Measurements from ENCODE around the gene RPS15A.
"Not testable (repeated sequence)": the region's sequence is repeated elsewhere in the genome, so short reads cannot be mapped to it uniquely, and the experiment has no call there.

RPS15A gene

DNA sequence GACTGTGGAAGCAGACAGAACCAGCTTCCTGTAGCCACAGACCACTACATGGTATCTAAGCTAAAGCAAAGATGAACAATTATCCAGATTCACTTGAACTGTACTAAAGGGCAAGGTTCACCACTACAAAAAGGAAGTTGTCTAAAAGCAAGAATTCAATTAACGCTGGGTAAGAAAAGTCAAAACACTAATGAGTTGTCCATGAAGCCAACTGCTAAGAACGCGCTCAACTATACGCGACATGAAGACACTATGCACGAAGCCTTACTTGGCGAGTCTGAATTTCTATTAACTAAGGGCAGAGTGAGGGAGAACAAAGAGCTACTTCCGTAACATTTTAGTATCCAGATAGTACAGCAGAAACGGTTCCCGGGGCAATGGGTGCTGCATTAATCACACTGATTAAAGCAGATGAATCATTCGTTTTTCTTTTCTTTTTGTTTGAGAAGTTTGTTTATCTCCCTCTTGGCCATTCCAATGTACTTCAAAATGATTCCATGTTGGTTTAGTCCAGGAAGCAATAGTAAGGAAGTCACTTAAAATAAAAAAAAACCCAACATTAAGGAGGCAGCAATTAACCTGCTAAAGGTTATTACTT, 2.8 kb upstream of the RPS15A start:
- no peak for DNase-seq

DNA sequence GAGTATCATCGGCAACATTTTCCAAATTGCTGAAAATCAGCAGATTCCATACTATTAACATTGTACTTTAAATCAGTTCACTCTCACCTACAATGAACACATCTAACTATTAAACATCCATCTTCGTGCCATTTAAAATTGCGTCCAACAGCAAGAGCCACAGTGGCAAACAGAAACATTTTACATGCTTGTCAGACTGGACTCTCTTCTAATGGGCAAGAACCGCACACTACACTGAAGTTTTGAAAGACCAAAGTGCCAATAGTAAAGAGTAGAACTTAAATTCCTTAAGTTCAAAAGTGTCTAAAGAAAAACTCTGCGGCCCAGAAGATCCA, 652 bp downstream of the RPS15A start:
- no peak for DNase-seq

DNA sequence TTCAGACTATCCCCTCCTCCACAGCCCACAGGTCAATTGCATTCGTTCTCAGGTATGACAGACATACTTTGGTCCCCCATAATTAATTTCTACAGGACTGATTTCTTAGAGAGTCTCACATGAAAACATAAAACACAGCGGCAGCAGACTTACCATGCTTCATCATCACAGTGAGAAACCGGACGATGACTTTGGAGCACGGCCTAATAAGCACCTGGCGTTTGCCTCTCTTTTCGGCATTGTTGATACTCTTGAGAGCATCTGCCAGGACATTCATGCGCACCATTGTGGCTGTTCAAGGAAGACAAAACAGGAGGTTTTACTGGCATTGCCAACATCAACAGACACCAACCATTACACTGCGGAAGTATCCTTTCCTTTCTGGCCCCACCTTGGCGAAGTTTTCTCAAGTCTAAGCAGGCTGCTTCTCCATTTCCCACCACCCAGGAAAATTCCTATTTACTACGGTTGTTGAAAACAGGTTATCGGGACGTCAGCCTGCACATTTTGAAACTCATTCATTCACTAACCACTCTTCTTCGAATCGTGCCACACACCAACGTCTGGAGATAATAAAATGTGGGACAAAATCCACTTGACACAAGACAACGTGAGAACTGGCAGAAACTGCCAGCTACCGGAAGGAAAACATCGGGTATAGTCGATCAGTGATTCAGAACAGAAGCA, 1.2 kb downstream of the RPS15A start:
- no peak for DNase-seq

DNA sequence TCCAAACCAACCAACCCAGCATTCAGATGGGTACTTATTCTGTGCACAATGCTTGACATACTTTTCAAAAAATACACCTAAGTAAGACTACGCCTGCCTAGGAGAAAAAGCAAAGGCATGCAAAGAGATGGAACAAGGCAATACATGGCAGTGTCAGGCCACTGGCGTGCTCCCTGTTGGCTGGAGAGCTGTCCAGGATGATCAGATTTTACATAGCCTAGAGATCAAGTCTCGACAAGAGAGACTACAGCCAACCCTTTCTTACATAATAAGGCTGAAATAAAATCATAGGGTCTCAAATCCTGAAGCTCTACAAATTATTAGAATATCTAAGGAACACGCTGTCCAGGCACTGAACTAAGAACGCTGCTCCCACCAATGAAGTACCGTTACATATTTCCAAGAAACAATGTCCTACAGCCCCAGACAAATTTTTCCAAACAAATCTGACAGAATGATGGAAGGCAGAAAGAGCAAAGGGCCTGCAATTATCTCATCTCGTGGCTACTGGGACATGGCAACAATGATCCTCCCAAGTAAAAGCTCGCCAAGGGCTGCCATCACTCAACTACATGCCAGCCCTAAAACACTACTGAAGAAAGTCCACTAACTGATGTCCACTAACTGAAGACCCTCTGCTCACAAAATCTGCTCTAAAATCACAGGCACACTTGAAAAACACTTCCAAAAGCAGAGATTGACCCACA, 5.1 kb downstream of the RPS15A start:
- DNase-seq: no peak

DNA sequence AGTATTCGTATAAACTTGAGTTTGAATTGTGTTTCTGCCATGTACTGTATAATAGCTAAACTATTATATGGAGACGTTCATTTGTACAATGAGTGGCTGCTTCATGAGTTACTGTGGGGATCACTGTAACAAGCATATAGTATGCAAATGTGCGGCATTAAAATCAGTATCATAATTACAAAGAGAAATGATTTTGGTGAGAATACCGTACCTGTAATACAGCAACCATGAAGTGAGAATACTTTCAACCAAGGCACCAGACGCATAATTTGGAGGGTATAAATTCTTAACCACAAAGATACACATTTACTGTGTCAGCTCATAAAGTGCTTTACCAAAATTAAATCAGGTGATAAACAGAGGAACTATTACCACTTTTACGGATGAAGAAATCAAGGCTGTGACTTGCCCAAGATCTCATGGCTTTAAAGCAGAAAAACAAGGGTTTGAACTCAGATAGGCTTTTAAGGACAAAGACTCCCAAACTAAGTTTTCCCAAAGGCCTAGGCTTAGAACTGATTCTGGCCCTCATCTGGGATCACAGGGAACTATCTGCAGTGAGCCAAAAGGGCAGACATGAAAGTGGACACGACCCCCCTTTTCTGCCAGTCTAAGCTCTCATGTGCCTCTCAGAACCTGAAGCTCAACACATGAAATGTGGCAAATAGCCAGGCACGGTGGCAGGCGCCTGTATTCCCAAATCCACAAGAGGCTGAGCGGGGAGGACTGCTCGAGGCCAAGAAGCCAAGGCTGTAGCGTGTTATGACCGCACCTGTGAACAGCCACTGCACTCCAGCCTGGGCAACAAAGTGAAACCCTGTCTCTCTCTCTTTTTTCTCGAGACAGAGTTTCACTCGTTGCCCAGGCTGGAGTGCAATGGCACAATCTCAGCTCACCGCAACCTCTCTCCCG, 6.4 kb downstream of the RPS15A start:
- no peak for DNase-seq

DNA sequence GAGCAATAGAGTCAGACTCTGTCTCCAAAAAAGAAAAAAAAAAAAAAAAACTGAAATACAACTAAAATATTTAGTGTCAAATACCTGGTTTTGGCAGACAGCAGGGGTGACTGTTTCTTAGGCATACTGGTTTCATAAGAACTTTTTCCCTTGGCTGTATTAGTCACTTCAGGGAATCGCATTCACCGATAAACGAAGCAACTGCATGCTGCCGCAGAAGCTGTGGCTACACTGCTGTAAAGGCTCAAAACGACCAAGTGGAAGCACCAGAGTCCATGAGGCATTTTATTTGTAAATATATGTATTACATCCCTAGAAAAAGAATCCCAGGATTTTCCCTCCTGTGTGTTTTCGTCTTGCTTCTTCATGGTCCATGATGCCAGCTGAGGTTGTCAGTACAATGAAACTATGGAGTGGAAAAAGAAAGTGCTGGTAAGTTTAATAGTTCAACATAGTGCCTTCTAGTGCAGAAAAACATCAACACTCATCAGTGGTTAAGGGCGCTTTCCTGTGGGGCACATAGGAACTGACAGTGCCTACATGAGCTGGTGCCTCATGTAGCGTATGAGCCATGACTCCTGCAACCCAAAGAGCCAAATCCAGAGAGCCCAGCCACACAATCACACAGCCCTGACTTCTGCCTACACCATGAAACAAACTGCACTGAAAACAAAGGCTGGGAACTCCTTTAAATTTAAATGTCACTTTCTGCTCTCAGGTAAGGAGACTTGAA, 7.3 kb downstream of the RPS15A start:
- no peak for DNase-seq

DNA sequence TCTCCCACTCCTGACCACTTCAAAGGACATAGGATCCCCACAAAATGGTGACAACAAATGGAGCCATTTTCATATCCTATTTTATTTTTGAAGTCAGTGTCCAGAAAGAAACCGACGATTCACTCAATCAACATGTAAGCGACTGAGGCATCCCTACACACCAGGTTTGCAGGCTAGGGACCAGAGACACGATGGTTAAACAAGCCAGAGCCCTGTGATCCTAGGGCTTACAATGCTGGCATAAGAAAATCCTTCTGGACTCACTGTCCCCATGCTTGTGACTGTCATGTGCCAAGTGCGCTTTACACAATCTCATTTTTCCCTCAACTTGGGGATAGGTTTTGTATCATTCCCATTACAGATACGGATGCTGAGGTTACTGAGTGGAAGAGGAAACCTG, 8.9 kb downstream of the RPS15A start:
- DNase-seq: not testable (repeated sequence)

DNA sequence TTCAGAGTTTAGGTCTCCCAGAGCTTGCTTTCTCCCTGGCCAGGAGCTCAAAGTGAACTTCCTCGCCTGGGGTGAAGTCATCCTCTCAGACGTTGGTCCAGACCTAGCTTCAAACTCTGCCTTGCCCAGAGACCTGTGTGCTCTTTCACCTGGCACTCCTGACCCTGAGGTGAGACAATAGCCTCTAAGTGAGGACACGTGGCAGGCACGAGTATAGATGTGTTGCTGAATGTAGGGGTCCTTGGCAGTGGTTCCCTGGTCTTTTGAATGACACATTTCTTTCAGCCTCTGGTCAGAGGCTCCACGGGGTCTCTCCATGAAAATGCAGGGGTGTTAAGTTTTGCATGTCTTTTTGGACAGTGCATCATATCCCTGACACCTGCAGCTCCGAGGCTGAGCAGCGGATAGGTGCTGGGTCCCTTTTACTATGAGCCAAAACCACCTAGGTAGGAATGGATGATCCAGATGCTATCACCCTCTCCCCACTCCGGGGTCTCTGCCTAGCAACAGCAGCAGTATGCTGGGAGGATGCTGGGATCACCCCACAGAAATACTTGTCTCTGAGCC, 9.6 kb downstream of the RPS15A start:
- not testable (repeated sequence) for DNase-seq

DNA sequence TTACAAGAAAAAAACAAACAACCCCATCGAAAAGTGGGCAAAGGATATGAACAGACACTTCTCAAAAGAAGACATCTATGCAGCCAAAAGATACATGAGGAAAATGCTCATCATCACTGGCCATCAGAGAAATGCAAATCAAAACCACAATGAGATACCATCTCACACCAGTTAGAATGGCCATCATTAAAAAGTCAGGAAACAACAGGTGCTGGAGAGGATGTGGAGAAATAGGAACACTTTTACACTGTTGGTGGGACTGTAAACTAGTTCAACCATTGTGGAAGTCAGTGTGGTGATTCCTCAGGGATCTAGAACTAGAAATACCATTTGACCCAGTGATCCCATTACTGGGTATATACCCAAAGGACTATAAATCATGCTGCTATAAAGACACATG, 12.5 kb downstream of the RPS15A start:
- not testable (repeated sequence) for DNase-seq

DNA sequence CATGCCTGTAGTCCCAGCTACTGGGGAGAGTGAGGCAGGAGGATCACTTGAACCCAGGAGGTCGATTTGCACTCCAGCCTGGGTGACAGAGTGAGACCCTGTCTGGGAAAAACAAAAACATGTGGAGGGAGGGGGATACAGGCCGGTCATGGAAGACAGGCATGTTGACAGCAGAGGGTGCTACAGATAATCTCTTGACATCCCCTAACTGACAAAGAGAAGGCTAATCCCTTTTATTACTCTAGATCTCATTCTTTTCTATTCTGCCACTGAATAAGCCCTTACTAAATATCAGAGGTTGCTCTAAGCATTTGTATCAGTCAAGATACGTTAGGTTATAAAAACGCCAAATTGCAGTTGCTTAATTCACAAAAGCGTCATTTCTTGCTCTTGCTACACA, 13.8 kb downstream of the RPS15A start:
- not testable (repeated sequence) for DNase-seq

DNA sequence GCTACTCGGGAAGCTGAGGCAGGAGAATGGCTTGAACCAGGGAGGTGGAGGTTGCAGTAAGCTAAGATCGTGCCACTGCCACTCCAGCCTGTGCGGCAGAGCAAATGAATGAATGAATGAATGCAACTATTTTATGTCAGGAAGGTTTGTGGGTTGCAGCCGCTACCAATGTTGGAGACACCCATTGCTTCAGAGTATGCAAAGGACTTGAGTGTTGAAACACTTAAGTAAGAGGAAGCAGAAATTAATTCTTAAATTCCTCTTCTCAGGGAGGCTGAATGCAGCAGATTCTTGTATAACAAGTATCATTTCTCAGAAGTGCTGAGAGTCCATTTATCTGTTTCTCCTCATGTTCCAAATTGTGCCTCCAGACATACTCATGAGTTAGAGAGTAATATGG, 15.5 kb downstream of the RPS15A start:
- DNase-seq: not testable (repeated sequence)

DNA sequence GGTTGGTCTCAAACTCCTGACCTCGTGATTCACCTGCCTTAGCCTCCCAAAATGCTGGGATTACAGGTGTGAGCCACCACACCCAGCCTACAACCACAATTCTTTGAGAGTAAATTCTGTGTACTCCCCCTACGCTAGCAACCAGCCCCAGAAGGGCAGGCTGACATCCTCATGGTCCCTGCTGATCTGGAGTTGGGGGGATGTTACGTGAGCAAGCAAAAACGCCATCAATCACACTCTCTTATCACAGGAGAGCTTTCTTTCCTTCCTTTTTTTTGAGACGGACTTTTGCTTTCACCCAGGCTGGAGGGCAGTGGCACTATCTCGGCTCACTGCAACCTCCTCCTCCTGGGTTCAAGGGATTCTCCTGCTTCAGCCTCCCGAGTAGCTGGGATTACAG, 18.0 kb downstream of the RPS15A start:
- DNase-seq: not testable (repeated sequence)

DNA sequence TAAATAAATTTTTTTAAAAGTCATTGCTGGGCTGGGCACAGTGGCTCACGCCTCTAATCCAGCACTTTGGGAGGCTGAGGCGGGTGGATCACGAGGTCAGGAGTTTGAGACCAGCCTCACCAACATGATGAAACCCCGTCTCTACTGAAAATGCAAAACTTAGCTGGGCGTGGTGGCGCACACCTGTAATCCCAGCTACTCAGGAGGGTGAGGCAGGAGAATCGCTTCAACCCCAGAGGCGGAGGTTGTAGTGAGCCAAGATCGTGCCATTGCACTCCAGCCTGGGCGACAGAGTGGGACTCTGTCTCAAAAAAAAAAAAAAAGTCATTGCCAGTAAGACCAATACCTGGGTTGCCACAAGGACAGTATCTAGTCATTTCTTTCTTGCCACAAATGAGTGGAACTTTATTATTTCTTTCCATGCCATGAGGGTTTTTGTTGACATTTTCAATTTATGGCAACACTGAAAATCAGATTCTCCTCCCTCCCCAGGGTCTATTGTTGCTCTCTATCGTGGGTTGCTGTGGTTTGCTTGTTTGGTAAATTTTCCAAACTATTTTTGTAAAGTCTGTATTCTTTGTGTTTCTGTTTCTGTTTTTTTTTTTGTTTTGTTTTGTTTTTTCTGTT, 19.7 kb downstream of the RPS15A start:
- not testable (repeated sequence) for DNase-seq

DNA sequence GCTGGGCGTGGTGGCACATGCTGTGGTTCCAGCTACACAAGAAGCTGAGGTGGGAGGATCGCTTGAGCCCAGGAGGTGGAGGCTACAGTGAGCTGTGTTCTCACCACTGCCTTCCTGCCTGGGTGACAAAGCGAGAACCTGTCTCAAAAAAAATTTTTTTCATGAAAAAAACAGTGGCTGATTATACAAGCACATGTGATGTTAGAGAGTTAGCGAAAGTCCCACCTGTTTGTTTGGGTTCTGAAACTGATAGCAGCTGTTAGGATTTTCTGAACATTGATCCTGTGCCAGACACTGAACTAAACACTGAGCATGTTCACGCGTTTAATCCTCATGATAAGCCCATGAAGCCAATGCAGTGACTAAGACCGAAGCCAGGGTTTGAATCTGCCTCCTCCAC, 22.9 kb downstream of the RPS15A start:
- not testable (repeated sequence) for DNase-seq

DNA sequence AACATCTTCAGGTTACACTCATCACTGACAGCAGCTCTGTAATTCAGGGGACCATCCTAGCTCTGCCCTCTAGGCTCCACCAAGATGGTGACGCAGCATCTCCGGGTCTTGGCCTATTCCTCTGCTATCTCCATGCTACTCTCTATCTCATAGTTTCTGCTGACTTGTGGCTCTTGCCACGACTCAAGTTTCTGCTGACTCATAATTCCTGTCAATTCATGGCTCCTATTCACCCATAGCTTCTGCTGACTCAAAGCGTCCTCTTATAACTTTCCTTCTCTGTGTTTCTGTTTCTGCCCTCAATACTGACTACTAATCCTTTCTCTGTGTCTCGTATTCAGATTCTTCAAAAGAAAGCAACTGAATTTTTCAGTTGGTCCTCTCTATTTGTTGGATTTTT, 27.4 kb downstream of the RPS15A start:
- DNase-seq: not testable (repeated sequence)

DNA sequence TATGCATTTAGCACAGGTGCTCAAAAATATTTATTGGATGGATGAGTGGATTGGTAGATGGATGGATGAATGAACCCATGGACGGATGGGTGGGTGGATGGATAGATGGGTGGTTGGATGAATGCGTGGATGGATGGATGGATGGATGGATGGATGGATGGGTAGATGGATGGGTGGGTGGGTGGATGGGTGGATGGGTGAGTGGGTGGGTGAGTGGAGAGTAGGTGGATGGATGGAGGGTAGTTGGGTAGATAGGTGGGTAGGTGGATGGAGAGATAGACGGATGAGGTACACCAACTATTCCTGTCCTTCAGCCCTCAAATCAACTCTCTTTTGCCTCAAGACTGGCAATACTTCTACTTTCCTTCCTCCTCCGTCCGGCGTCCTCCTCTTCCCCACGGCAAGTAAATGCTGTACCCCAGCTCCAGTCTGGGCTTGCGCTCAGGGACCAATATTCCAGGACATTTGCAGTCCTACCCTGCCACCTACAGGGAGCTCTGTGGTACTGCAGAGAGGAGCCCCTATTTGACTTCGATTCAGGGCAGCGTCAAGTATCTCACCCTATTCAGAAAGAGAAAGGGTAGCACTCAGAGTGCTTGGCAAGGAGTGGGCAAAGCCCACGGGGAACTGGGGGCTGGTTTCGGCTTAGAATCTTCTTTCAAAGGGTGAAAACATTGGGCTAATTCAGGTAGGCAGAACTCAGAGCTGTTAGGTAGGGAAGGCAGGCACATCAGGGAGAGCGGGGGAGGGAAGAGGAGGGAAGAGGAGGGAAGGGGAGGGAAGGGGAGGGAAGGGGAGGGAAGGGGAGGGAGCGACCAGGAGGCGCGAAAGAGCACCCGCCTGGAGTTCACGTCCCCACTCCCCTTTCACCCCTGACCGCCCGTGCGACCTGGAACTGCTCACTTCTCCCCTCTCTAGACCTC, 30.3 kb downstream of the RPS15A start:
- not testable (repeated sequence) for DNase-seq

DNA sequence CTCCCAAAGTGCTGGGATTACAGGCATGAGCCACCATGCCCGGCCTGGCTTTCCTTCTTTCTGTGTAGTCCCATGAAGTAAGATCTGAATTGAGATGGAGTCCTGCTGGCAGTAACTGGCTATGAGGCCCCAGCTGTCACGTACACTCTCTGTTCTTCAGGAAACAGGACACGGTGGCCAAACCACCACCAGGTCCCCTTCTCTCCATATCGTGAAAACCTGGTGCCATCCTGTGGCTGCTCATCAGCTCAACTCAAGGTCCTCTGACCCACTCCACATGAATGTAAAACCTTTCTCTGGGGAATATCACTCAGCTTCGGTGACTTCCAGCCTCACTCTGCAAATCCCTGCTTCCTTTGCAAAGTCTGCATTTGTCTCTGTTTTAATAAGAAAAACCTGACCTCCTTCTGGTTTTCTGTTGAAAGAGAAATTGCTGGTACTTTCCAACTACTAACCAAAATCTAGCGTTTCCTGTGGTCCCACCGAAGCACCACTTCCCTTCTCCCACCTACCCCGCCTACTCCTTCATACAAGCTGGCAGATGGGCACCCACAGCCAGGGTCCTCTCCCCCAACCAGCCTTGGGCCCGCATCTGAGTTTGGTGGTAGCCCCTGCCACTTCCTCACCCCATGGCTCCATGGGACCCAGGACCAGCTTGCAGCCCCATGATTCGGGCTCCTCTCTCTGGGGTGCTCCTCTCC, 32.0 kb downstream of the RPS15A start:
- DNase-seq: not testable (repeated sequence)

DNA sequence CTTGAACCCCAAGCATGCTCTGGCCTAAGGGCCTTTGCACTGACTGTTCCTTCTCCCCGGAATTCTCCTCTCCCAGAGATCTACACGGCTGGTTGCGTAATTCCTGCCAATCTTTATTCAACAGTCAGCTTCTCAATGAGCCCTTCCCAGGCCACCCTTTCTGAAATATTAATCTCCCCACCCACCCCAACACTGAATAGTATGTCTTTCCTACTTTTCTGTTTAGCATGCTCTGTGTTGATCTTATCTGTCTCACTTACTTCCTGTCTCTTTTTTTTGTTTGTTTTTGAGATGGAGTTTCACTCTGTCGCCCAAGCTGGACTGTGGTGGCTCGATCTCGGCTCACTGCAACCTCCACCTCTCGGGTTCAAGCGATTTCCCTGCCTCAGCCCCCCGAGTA, 33.5 kb downstream of the RPS15A start:
- not testable (repeated sequence) for DNase-seq

DNA sequence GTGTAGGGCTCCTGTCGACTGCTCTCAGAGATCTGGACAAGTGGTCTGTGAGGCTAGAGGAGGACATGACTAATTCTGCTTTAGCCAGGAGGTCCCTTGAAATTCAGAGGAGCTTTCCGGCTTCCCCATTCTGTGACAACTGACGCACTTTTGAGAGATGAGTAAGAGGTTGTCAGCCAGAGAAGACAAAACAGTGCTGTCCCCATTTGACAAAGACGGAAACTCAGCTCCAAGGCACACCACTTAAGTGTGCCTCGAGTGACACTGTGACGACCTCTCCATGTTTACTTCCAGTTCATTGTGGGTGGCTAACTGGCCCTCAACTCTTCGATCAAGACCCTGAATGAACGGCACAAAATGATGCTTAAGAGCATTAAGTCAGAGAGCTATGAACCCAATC, 47.3 kb downstream of the RPS15A start:
- not testable (repeated sequence) for DNase-seq

DNA sequence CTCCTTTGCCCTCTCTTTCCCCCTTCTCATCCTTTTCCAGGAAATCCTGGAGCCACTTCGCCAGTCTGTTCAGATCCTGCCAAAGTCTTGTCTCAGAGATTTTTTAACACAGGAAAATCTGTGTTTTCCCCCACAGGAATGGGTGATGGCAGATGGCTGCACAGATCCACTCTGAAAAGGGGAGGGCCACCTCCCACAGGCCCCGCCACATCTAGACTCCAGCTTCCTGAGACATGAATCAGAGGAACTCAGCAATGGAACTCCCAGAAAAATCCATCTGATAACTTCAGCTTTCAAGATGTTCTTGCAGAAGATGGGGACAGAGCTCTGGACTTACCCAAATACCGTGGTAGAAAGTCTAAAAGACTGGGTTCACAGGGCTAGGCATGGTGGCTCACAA, 50.1 kb downstream of the RPS15A start:
- not testable (repeated sequence) for DNase-seq

Data from NCI-H2081 treated with DMSO at 0.1 percent for 48 hours (cell line).